ENCODE measurements around the gene CRLF3.
"Not testable (repeated sequence)": the region's sequence is repeated elsewhere in the genome, so short reads cannot be mapped to it uniquely, and the experiment has no call there.

The CRLF3 gene

GRCh38 chr17:30814236-30814635 lies 10.3 kb downstream of the CRLF3 start:
- not testable (repeated sequence) for DNase-seq

- DNase-seq: peak in 1 of 6 experiments; percentile 10
Observed at GRCh38 chr17:30812218-30813177, 12.0 kb downstream of the CRLF3 start.

GRCh38 chr17:30809867-30810266 lies 14.6 kb downstream of the CRLF3 start:
- DNase-seq: no peak

- DNase-seq: peak in 5 of 6 experiments; percentile 19 to 84 (median 78)
Observed at GRCh38 chr17:30808785-30809286, 15.7 kb downstream of the CRLF3 start.

GRCh38 chr17:30807896-30808295 lies 16.6 kb downstream of the CRLF3 start:
- peak in 1 of 6 experiments; percentile 26 for DNase-seq

GRCh38 chr17:30805944-30806456 lies 18.5 kb downstream of the CRLF3 start:
- DNase-seq: peak in 2 of 6 experiments; percentile 27 to 40

- DNase-seq: no peak
Observed at GRCh38 chr17:30801671-30802070, 22.8 kb downstream of the CRLF3 start.

- DNase-seq: no peak
Observed at GRCh38 chr17:30796016-30796415, 28.5 kb downstream of the CRLF3 start.

- no peak for DNase-seq
Observed at GRCh38 chr17:30794372-30794771, 30.1 kb downstream of the CRLF3 start.

GRCh38 chr17:30793282-30793977 lies 31.1 kb downstream of the CRLF3 start:
- DNase-seq: no peak

GRCh38 chr17:30790279-30790678 lies 34.2 kb downstream of the CRLF3 start:
- no peak for DNase-seq

- DNase-seq: no peak
Observed at GRCh38 chr17:30788918-30789317, 35.6 kb downstream of the CRLF3 start.

GRCh38 chr17:30782206-30782605 lies 42.3 kb downstream of the CRLF3 start:
- no peak for DNase-seq

- peak in 1 of 6 experiments; percentile 7 for DNase-seq
Observed at GRCh38 chr17:30780343-30780742, 44.1 kb downstream of the CRLF3 start.

GRCh38 chr17:30768771-30769170 lies 55.7 kb downstream of the CRLF3 start:
- DNase-seq: not testable (repeated sequence)

- DNase-seq: not testable (repeated sequence)
Observed at GRCh38 chr17:30767641-30768404, 56.7 kb downstream of the CRLF3 start.

GRCh38 chr17:30761060-30761459 lies 63.4 kb downstream of the CRLF3 start:
- DNase-seq: no peak

- not testable (repeated sequence) for DNase-seq
Observed at GRCh38 chr17:30753291-30753690, 71.2 kb downstream of the CRLF3 start.

GRCh38 chr17:30750982-30751381 lies 73.5 kb downstream of the CRLF3 start:
- not testable (repeated sequence) for DNase-seq

GRCh38 chr17:30747621-30748020 lies 76.9 kb downstream of the CRLF3 start:
- not testable (repeated sequence) for DNase-seq

- not testable (repeated sequence) for DNase-seq
Observed at GRCh38 chr17:30742669-30743068, 81.8 kb downstream of the CRLF3 start.

GRCh38 chr17:30736371-30736770 lies 88.1 kb downstream of the CRLF3 start:
- not testable (repeated sequence) for DNase-seq

All from stimulated activated naive CD4-positive, alpha-beta T cell (primary cell).